Liver (tissue), 9 donors: Measurements from ENCODE around the gene CD209. TPM values are rescaled to one million over a fixed set of nuclear protein-coding genes. Genes with fewer than 3 reads are reported as not detected.

ENCODE experiments used
- DNase-seq: peaks from one replicate; pipeline ENCODE4 v3.0.0-alpha.2; 2017; ENCODE audit warnings: low spot score
- H3K27ac ChIP-seq, 2 donors: one replicate each; pipeline ENCODE4 v1.7.0; 2013; ENCODE audit warnings: inconsistent platforms in 2 of 2, low read length in 2 of 2, control low read depth in 1 of 2, low read depth in 1 of 2, mild to moderate bottlenecking in 1 of 2
- H3K27me3 ChIP-seq, 4 donors: one replicate each; pipeline versions ENCODE4 v1.6.1 to v1.7.0; 2013; ENCODE audit warnings: low read length in 3 of 4, inconsistent platforms in 1 of 4, mild to moderate bottlenecking in 1 of 4, moderate library complexity in 1 of 4; ENCODE audit not compliant: control insufficient read depth in 4 of 4, insufficient read depth in 4 of 4
- H3K36me3 ChIP-seq, 4 donors: one replicate each; pipeline versions ENCODE4 v1.6.1 to v1.7.0; 2013; ENCODE audit warnings: low read length in 3 of 4, mild to moderate bottlenecking in 3 of 4, low read depth in 1 of 4, moderate library complexity in 1 of 4; ENCODE audit not compliant: control insufficient read depth in 4 of 4, insufficient read depth in 3 of 4
- H3K4me1 ChIP-seq, 4 donors: one replicate each; pipeline versions ENCODE4 v1.6.1 to v1.7.0; 2013; ENCODE audit warnings: low read length in 3 of 4, mild to moderate bottlenecking in 3 of 4, moderate library complexity in 1 of 4; ENCODE audit not compliant: control insufficient read depth in 4 of 4, insufficient read depth in 4 of 4
- H3K4me3 ChIP-seq, 3 donors: one replicate each; pipeline versions ENCODE4 v1.6.1 to v1.7.0; 2013; ENCODE audit warnings: low read length in 3 of 3, control low read depth in 1 of 3, low read depth in 1 of 3, mild to moderate bottlenecking in 1 of 3
- H3K9ac ChIP-seq, 2 donors: one replicate each; pipeline ENCODE4 v1.7.0; 2013; ENCODE audit warnings: low read length in 2 of 2, mild to moderate bottlenecking in 2 of 2, moderate library complexity in 2 of 2, control low read depth in 1 of 2, low read depth in 1 of 2
- H3K9me3 ChIP-seq, 4 donors: one replicate each; pipeline versions ENCODE4 v1.6.1 to v1.7.0; 2013; ENCODE audit warnings: low read length in 3 of 4; ENCODE audit not compliant: control insufficient read depth in 4 of 4
- EGR1 ChIP-seq, 2 donors: IDR thresholded peaks; 2 replicates each; pipeline ENCODE4 v1.6.1; 2016 to 2018; ENCODE audit warnings: antibody characterized with exemption in 2 of 2, low read depth in 2 of 2
- FOXA1 ChIP-seq: IDR thresholded peaks from 2 replicates; pipeline ENCODE4 v1.6.1; 2016; ENCODE audit warnings: antibody characterized with exemption
- GABPA ChIP-seq, 2 donors: IDR thresholded peaks in 1 of 2; conservative IDR thresholded peaks in 1 of 2; 2 replicates each; pipeline ENCODE4 v1.6.1; 2016; ENCODE audit warnings: antibody characterized with exemption in 2 of 2, mild to moderate bottlenecking in 1 of 2, moderate library complexity in 1 of 2
- HNF4A ChIP-seq, 2 donors: conservative IDR thresholded peaks; 2 replicates each; pipeline ENCODE4 v1.6.1; 2016; ENCODE audit warnings: antibody characterized with exemption in 2 of 2, mild to moderate bottlenecking in 2 of 2
- HNF4G ChIP-seq: IDR thresholded peaks from 2 replicates; pipeline ENCODE4 v1.6.1; 2016; ENCODE audit warnings: antibody characterized with exemption
- RXRA ChIP-seq, 2 donors: IDR thresholded peaks; 2 replicates each; pipeline ENCODE4 v1.6.1; 2017 to 2018; ENCODE audit warnings: antibody characterized with exemption in 2 of 2, mild to moderate bottlenecking in 1 of 2
- TAF1 ChIP-seq: conservative IDR thresholded peaks from 2 replicates; pipeline ENCODE4 v1.6.1; 2016; ENCODE audit warnings: antibody characterized with exemption, mild to moderate bottlenecking
- YY1 ChIP-seq: IDR thresholded peaks from 2 replicates; pipeline ENCODE4 v1.6.1; 2016; ENCODE audit warnings: antibody characterized with exemption, mild to moderate bottlenecking
- WGBS: extraction: QIAGEN DNeasy Blood & Tissue Kit; methylation state at CpG from one replicate; pipeline ENCODE4 v1.1.7; 2013; 5-methylcytosine and 5-hydroxymethylcytosine counted together
- polyA plus RNA-seq, 2 donors: library from polyadenylated mRNA; stranded (reverse) in 1 of 2; unstranded in 1 of 2; fragments of 200-250 nt in 1 of 2; fragments of >200 nt in 1 of 2; fragmentation: Nextera tagmentation in 1 of 2; extraction: Ambion mirVana in 1 of 2; gene quantifications; one replicate each; pipeline versions ENCODE4 v1.2.1 to v1.2.3, GENCODE V29; 2013 to 2015
- total RNA-seq, 2 donors: library from RNA; depleted of rRNA; stranded (reverse); fragments of >200 nt; gene quantifications; one replicate each; pipeline ENCODE4 v1.2.3, GENCODE V29; 2014
- TF ChIP-seq, protein P1 (sequence below): IDR thresholded peaks from 2 replicates; pipeline ENCODE4 v1.6.1; 2016; ENCODE audit warnings: antibody characterized with exemption, mild to moderate bottlenecking
- TF ChIP-seq, protein P2 (sequence below): IDR thresholded peaks from 2 replicates; pipeline ENCODE4 v1.6.1; 2016; ENCODE audit warnings: antibody characterized with exemption
- TF ChIP-seq, protein P3 (sequence below): fragments of 150-350 bp; IDR thresholded peaks from 2 replicates; pipeline ENCODE4 v1.5.1; 2017; ENCODE audit warnings: improper control_type of control experiment, low read depth, low read length; ENCODE audit not compliant: missing input control
- donor health status: healthy.
- donor health status: healthy.
- donor health status: healthy.
- donor health status: healthy.
- donor health status: healthy.

The CD209 gene
- total and polyA plus RNA-seq, 4 donors, result 0.44 to 3.5 (median 1.8) TPM

DNA sequence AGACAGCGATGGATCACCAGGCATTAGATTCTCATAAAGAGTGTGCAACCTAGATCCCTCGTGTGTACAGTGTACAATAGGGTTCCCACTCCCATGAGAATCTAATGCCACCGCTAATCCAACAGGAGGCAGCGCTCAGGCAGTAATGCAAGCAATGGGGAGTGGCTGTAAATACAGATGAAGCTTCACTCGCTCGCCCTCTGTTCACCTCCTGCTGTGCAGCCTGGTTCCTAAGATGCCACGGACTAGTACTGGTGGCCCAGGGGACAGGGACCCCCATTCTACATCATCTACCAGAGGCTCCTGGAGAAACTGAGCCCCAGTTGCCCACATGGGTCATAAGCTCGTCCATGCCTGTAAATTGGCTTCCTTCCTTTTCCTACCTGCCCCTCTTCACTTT, 23.7 kb upstream of the CD209 start (continued):
- TF ChIP-seq, protein P1, sequence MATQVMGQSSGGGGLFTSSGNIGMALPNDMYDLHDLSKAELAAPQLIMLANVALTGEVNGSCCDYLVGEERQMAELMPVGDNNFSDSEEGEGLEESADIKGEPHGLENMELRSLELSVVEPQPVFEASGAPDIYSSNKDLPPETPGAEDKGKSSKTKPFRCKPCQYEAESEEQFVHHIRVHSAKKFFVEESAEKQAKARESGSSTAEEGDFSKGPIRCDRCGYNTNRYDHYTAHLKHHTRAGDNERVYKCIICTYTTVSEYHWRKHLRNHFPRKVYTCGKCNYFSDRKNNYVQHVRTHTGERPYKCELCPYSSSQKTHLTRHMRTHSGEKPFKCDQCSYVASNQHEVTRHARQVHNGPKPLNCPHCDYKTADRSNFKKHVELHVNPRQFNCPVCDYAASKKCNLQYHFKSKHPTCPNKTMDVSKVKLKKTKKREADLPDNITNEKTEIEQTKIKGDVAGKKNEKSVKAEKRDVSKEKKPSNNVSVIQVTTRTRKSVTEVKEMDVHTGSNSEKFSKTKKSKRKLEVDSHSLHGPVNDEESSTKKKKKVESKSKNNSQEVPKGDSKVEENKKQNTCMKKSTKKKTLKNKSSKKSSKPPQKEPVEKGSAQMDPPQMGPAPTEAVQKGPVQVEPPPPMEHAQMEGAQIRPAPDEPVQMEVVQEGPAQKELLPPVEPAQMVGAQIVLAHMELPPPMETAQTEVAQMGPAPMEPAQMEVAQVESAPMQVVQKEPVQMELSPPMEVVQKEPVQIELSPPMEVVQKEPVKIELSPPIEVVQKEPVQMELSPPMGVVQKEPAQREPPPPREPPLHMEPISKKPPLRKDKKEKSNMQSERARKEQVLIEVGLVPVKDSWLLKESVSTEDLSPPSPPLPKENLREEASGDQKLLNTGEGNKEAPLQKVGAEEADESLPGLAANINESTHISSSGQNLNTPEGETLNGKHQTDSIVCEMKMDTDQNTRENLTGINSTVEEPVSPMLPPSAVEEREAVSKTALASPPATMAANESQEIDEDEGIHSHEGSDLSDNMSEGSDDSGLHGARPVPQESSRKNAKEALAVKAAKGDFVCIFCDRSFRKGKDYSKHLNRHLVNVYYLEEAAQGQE, result no peak

DNA sequence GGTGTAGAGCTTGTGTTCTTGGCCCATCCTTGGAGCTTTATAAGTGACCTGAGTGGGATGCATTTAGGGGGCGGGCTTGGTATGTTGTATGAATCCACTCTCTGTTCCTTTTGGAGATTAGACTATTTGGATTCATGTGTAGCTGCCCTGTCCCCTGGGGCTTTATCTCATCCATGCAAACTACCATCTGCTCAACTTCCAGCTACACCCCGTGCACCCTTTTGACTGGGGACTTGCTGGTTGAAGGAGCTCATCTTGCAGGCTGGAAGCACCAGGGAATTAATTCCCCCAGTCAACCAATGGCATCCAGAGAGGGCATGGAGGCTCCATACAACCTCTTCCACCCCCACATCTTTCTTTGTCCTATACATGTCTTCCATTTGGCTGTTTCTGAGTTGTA, 21.8 kb upstream of the CD209 start:
- no peaks in the 10 kb centered on the region for H3K36me3 ChIP-seq
- no peak overlapping the region for H3K9ac ChIP-seq
- H3K27ac ChIP-seq, result no peak overlapping the region
- H3K4me3 ChIP-seq, result no peak overlapping the region
- DNase-seq, result no peak
- no peaks in the 10 kb centered on the region for H3K9me3 ChIP-seq
- no peaks in the 10 kb centered on the region for H3K27me3 ChIP-seq
- 71% methylated on average over 2 of the region's 2 CpGs for WGBS
- no peaks in the 10 kb centered on the region for H3K4me1 ChIP-seq
- TF ChIP-seq YY1 (no peak), EGR1 (IDR thresholded peaks at IDR 0.05; ENCODE audit: low read depth in 2 of 2) (no peak), RXRA (IDR thresholded peaks at IDR 0.05) (no peak), GABPA (IDR thresholded peaks at IDR 0.05 in 1 of 2, conservative IDR thresholded peaks at IDR 0.05 in 1 of 2) (no peak)
- TF ChIP-seq, protein P1, result no peak
- TF ChIP-seq, protein P2, sequence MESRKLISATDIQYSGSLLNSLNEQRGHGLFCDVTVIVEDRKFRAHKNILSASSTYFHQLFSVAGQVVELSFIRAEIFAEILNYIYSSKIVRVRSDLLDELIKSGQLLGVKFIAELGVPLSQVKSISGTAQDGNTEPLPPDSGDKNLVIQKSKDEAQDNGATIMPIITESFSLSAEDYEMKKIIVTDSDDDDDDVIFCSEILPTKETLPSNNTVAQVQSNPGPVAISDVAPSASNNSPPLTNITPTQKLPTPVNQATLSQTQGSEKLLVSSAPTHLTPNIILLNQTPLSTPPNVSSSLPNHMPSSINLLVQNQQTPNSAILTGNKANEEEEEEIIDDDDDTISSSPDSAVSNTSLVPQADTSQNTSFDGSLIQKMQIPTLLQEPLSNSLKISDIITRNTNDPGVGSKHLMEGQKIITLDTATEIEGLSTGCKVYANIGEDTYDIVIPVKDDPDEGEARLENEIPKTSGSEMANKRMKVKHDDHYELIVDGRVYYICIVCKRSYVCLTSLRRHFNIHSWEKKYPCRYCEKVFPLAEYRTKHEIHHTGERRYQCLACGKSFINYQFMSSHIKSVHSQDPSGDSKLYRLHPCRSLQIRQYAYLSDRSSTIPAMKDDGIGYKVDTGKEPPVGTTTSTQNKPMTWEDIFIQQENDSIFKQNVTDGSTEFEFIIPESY, result no peak

DNA sequence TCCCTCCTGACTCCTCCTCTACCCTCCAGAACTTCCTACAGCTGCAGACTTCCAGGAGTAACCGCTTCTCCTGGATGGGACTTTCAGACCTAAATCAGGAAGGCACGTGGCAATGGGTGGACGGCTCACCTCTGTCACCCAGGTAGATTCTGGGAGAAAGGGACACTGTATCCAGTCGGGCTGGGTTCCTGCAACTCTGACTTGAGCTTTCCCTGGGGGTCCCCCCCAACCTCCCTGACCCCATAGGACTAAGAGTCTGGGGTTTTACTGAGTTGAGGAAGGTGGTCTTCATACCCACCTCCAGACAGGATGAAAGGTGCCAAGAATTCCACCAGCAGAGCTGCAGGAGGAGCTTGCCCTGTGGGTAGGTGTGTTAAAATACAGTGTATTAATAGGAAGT, 20.2 kb upstream of the CD209 start:
- Histone ChIP-seq H3K27me3 (no peaks in the 10 kb centered on the region), H3K4me3 (no peak overlapping the region), H3K27ac (no peak overlapping the region), H3K9ac (no peak overlapping the region), H3K36me3 (no peaks in the 10 kb centered on the region), H3K4me1 (no peaks in the 10 kb centered on the region), H3K9me3 (no peaks in the 10 kb centered on the region)
- no peak for DNase-seq
- 65% methylated on average over 4 of the region's 4 CpGs for WGBS
- TF ChIP-seq, protein P2, result no peak
- TF ChIP-seq RXRA (IDR thresholded peaks at IDR 0.05), result no peak
- TF ChIP-seq, protein P3, sequence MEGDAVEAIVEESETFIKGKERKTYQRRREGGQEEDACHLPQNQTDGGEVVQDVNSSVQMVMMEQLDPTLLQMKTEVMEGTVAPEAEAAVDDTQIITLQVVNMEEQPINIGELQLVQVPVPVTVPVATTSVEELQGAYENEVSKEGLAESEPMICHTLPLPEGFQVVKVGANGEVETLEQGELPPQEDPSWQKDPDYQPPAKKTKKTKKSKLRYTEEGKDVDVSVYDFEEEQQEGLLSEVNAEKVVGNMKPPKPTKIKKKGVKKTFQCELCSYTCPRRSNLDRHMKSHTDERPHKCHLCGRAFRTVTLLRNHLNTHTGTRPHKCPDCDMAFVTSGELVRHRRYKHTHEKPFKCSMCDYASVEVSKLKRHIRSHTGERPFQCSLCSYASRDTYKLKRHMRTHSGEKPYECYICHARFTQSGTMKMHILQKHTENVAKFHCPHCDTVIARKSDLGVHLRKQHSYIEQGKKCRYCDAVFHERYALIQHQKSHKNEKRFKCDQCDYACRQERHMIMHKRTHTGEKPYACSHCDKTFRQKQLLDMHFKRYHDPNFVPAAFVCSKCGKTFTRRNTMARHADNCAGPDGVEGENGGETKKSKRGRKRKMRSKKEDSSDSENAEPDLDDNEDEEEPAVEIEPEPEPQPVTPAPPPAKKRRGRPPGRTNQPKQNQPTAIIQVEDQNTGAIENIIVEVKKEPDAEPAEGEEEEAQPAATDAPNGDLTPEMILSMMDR, result no peak
- no peak for TF ChIP-seq HNF4A (conservative IDR thresholded peaks at IDR 0.05)
- TF ChIP-seq EGR1 (IDR thresholded peaks at IDR 0.05; ENCODE audit: low read depth in 2 of 2), result no peak
- TF ChIP-seq GABPA (IDR thresholded peaks at IDR 0.05 in 1 of 2, conservative IDR thresholded peaks at IDR 0.05 in 1 of 2), result no peak
- TF ChIP-seq, protein P1, result no peak
- TF ChIP-seq FOXA1, result no peak
- TF ChIP-seq TAF1, result no peak
- TF ChIP-seq HNF4G, result no peak
